Stimulated activated naive B cell treated with anti-CD40 and anti-IgM and Interleukin-4, amounts not matched to agents 10 μg/mL and 1 μg/mL and 100 μg/mL, for 72 hours (primary cell): Measurements from ENCODE around the gene KCNAB3.

Experiments used
- ATAC-seq, 2 donors: fragments of 150-1000 bp; cut with Tn5 transposase; replicated peaks; 2 replicates each; pipeline ENCODE4 v1.10.0; 2021; ENCODE audit warnings: moderate library complexity in 1 of 2
- DNase-seq: peaks from one replicate; pipeline ENCODE4 v3.0.0; 2021
- H3K27ac Mint-ChIP-seq: one replicate; pipeline ENCODE4 v1.8.0; 2022; ENCODE audit warnings: mild to moderate bottlenecking, mixed read lengths
- H3K27me3 Mint-ChIP-seq, 2 donors: one replicate each; pipeline ENCODE4 v1.8.0; 2022; ENCODE audit warnings: mixed read lengths in 2 of 2
- H3K36me3 Mint-ChIP-seq, 2 donors: one replicate each; pipeline ENCODE4 v1.8.0; 2022; ENCODE audit warnings: mixed read lengths in 2 of 2, mild to moderate bottlenecking in 1 of 2
- H3K4me1 Mint-ChIP-seq, 2 donors: one replicate each; pipeline ENCODE4 v1.8.0; 2022; ENCODE audit warnings: mixed read lengths in 2 of 2, mild to moderate bottlenecking in 1 of 2
- H3K4me3 Mint-ChIP-seq, 2 donors: one replicate each; pipeline ENCODE4 v1.8.0; 2022; ENCODE audit warnings: mild to moderate bottlenecking in 2 of 2, mixed read lengths in 2 of 2, moderate library complexity in 1 of 2
- H3K9me3 Mint-ChIP-seq, 2 donors: one replicate each; pipeline ENCODE4 v1.8.0; 2022; ENCODE audit warnings: mixed read lengths in 2 of 2, mild to moderate bottlenecking in 1 of 2

The KCNAB3 gene

GRCh38 chr17:7897773-7898172 lies 31.9 kb downstream of the KCNAB3 start:
- H3K4me1 Mint-ChIP-seq = peaks cover 11 to 14% of the 10 kb centered on the region in 2 donors
- ATAC-seq (peak; percentile 59 to 65), DNase-seq (no peak)
- H3K27ac Mint-ChIP-seq = peak overlapping the region; percentile 56
- peaks cover 58 to 84% of the 10 kb centered on the region in 2 donors for H3K36me3 Mint-ChIP-seq
- H3K27me3 Mint-ChIP-seq = no peaks in the 10 kb centered on the region
- H3K9me3 Mint-ChIP-seq = no peaks in the 10 kb centered on the region
- no peak overlapping the region for H3K4me3 Mint-ChIP-seq

DNA sequence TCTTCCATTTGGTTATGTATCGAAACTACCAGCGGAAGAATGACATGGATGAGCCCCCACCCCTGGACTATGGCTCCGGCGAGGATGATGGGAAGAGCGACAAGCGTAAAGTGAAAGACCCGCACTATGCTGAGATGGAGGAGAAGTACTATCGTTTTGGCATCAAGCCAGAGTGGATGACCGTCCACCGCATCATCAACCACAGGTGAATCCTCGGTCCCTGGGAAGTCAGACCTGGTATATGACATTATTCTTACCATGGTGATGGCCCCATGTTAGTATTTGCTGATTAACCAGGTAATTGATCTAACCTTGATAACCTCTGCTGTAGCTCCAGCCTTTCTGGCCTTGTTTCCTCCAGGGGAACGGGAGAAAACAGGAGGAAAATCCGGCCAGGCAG lies 32.6 kb downstream of the KCNAB3 start:
- no peaks in the 10 kb centered on the region for H3K27me3 Mint-ChIP-seq
- no peak for ATAC-seq
- no peak overlapping the region for H3K4me3 Mint-ChIP-seq
- peaks cover 11 to 14% of the 10 kb centered on the region in 2 donors for H3K4me1 Mint-ChIP-seq
- peak overlapping the region; percentile 62 for H3K27ac Mint-ChIP-seq
- DNase-seq = no peak
- H3K9me3 Mint-ChIP-seq = no peaks in the 10 kb centered on the region
- H3K36me3 Mint-ChIP-seq = peaks cover 55 to 81% of the 10 kb centered on the region in 2 donors

- H3K36me3 Mint-ChIP-seq = peaks cover 52 to 70% of the 10 kb centered on the region in 2 donors
- no peak overlapping the region for H3K27ac Mint-ChIP-seq
- DNase-seq (no peak), ATAC-seq (no peak)
- no peaks in the 10 kb centered on the region for H3K9me3 Mint-ChIP-seq
- peaks cover 11 to 14% of the 10 kb centered on the region in 2 donors for H3K4me1 Mint-ChIP-seq
- H3K4me3 Mint-ChIP-seq = no peak overlapping the region
- H3K27me3 Mint-ChIP-seq = no peaks in the 10 kb centered on the region
These were observed 34.8 kb downstream of the KCNAB3 start for GRCh38 chr17:7894866-7895265.

DNA sequence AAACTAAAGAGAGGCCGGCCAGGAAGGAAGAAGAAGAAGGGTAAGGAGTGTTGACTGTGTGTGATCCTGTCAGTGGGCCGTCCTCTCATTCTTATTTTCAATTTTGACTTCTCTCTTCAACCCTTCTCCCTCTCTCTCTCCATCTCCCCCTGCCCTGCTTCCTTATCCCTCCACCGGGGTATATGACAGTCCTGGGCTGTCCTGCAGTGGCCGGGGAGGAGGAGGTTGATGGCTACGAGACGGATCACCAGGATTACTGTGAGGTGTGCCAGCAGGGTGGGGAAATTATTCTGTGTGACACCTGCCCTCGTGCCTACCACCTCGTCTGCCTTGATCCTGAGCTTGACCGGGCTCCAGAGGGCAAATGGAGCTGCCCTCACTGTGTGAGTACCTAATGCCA lies 35.4 kb downstream of the KCNAB3 start:
- H3K36me3 Mint-ChIP-seq = peaks cover 49 to 64% of the 10 kb centered on the region in 2 donors
- no peaks in the 10 kb centered on the region for H3K9me3 Mint-ChIP-seq
- H3K27ac Mint-ChIP-seq = no peak overlapping the region
- no peak for ATAC-seq
- DNase-seq = no peak
- H3K27me3 Mint-ChIP-seq = no peaks in the 10 kb centered on the region
- peaks cover 14 to 15% of the 10 kb centered on the region in 2 donors for H3K4me1 Mint-ChIP-seq
- H3K4me3 Mint-ChIP-seq = no peak overlapping the region

DNA sequence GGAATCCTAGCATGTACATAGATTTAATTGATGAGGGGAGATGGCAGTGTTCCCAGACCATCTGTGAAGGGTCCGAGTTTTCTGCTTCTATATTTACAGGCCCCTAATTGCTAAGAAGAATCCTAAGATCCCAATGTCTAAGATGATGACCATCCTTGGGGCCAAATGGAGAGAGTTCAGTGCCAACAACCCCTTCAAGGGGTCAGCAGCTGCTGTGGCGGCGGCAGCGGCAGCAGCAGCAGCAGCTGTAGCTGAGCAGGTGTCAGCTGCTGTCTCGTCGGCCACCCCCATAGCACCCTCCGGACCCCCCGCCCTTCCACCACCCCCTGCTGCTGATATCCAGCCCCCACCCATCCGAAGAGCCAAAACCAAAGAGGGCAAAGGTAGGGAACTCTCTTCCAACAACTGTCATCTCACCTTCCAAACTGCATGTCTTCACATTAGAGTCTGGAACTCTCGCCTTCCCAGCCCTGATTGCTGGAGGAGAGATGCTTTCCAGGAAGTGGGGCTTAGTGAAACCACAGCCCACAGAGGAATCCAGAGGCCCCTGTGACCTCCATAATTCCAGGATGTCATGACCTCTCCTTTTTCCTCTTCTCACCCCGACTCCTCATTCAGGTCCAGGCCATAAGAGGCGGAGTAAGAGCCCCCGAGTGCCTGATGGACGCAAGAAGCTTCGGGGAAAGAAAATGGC lies 36.3 kb downstream of the KCNAB3 start:
- peaks cover 48 to 56% of the 10 kb centered on the region in 2 donors for H3K36me3 Mint-ChIP-seq
- H3K4me3 Mint-ChIP-seq = no peak overlapping the region
- ATAC-seq (no peak), DNase-seq (no peak)
- H3K9me3 Mint-ChIP-seq = no peaks in the 10 kb centered on the region
- no peak overlapping the region for H3K27ac Mint-ChIP-seq
- H3K27me3 Mint-ChIP-seq = no peaks in the 10 kb centered on the region
- H3K4me1 Mint-ChIP-seq = peaks cover 13 to 16% of the 10 kb centered on the region in 2 donors

- H3K4me1 Mint-ChIP-seq = peaks cover 9 to 12% of the 10 kb centered on the region in 2 donors
- no peak overlapping the region for H3K4me3 Mint-ChIP-seq
- DNase-seq = no peak
- no peaks in the 10 kb centered on the region for H3K27me3 Mint-ChIP-seq
- peaks cover 24 to 32% of the 10 kb centered on the region in 2 donors for H3K36me3 Mint-ChIP-seq
- peak overlapping the region; percentile 89 for H3K27ac Mint-ChIP-seq
- ATAC-seq = no peak
- no peaks in the 10 kb centered on the region for H3K9me3 Mint-ChIP-seq
These were observed 40.3 kb downstream of the KCNAB3 start for GRCh38 chr17:7889166-7889955.

GRCh38 chr17:7888184-7888920 lies 41.3 kb downstream of the KCNAB3 start, which contains the start of gene CHD3:
CHD3 (plus strand) TSS chr17:7888789; CDS start chr17:7889001, 212 bp downstream.
- H3K27me3 Mint-ChIP-seq = no peaks in the 10 kb centered on the region
- DNase-seq (no peak), ATAC-seq (no peak)
- H3K9me3 Mint-ChIP-seq = no peaks in the 10 kb centered on the region
- H3K4me1 Mint-ChIP-seq = peaks cover 9 to 12% of the 10 kb centered on the region in 2 donors
- H3K4me3 Mint-ChIP-seq = no peak within 1 kb of the TSS
- H3K36me3 Mint-ChIP-seq = peaks cover 14 to 22% of the 10 kb centered on the region in 2 donors
- peak within 1 kb of the TSS; percentile 89 for H3K27ac Mint-ChIP-seq

DNA sequence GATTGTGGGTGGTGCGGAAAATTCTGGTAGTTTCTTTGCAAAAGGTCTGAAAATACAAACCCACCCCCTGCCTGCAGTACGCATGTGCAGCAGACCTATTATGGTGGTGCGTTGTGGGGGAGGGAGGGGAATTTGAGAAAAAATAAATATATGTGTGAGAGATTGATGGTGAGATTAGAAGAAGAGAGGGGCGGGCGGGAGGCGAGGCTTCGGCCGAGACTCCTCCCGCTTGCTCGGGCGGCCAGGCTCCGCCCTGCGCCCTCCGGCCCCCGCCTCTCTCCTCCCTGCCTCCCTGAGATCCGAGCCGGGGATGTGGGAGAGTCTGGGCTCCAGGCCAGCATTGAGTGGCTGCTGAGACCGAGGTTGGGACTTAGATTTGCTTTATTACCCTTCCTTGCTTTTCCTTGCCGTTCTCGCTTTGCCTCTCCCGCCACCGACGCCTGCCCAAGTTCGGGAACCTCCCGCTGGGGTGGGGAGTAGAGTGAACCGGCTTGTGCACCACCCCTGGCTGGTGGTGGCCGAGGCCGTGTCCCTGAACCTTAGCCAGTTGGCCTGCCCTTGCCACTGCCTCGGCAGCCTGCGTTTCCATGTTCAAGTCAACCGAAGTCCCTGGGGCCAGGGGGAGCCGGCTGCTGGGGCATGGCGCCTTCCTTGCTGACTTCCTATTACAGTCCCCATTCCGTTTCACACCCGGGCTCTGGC lies 42.0 kb downstream of the KCNAB3 start:
- no peaks in the 10 kb centered on the region for H3K9me3 Mint-ChIP-seq
- ATAC-seq (peak; percentile 72 to 75), DNase-seq (peak; percentile 66)
- H3K4me1 Mint-ChIP-seq = peaks cover 9 to 12% of the 10 kb centered on the region in 2 donors
- no peak overlapping the region for H3K4me3 Mint-ChIP-seq
- H3K27me3 Mint-ChIP-seq = no peaks in the 10 kb centered on the region
- H3K36me3 Mint-ChIP-seq = peaks cover 13 to 20% of the 10 kb centered on the region in 2 donors
- no peak overlapping the region for H3K27ac Mint-ChIP-seq

GRCh38 chr17:7887038-7887481 lies 42.6 kb downstream of the KCNAB3 start:
- Mint-ChIP-seq H3K36me3 (peaks cover 12 to 18% of the 10 kb centered on the region in 2 donors), H3K9me3 (no peaks in the 10 kb centered on the region), H3K4me1 (peaks cover 9 to 12% of the 10 kb centered on the region in 2 donors), H3K27ac (no peak overlapping the region), H3K27me3 (no peaks in the 10 kb centered on the region), H3K4me3 (no peak overlapping the region)
- DNase-seq (no peak), ATAC-seq (peak; percentile 10 to 21)

- no peak overlapping the region for H3K4me3 Mint-ChIP-seq
- H3K27me3 Mint-ChIP-seq = no peaks in the 10 kb centered on the region
- no peak overlapping the region for H3K27ac Mint-ChIP-seq
- no peaks in the 10 kb centered on the region for H3K9me3 Mint-ChIP-seq
- ATAC-seq (peak; percentile 19 to 24), DNase-seq (no peak)
- H3K4me1 Mint-ChIP-seq = peaks cover 9 to 12% of the 10 kb centered on the region in 2 donors
- peaks cover 11 to 15% of the 10 kb centered on the region in 2 donors for H3K36me3 Mint-ChIP-seq
These were observed 43.2 kb downstream of the KCNAB3 start for GRCh38 chr17:7886227-7887037.

GRCh38 chr17:7885367-7886226 lies 44.1 kb downstream of the KCNAB3 start:
- peaks cover 9 to 13% of the 10 kb centered on the region in 2 donors for H3K36me3 Mint-ChIP-seq
- no peaks in the 10 kb centered on the region for H3K9me3 Mint-ChIP-seq
- peak overlapping the region; percentile 75 for H3K27ac Mint-ChIP-seq
- peaks cover 9 to 12% of the 10 kb centered on the region in 2 donors for H3K4me1 Mint-ChIP-seq
- peak; percentile 49 for DNase-seq
- peak overlapping the region in 1 of 2 donors; percentile 62 for H3K4me3 Mint-ChIP-seq
- ATAC-seq = peak; percentile 43 to 44
- H3K27me3 Mint-ChIP-seq = no peaks in the 10 kb centered on the region

GRCh38 chr17:7884581-7885366 lies 44.9 kb downstream of the KCNAB3 start:
- Mint-ChIP-seq H3K27me3 (no peaks in the 10 kb centered on the region), H3K4me1 (peaks cover 9 to 12% of the 10 kb centered on the region in 2 donors), H3K27ac (peak overlapping the region; percentile 86), H3K9me3 (no peaks in the 10 kb centered on the region), H3K4me3 (peak overlapping the region; percentile 75 to 80), H3K36me3 (peaks cover 2 to 7% of the 10 kb centered on the region in 2 donors)
- DNase-seq = no peak
- peak in 1 of 2 donors; percentile 1 for ATAC-seq
